Keratinocyte (primary cell): Measurements from ENCODE around the gene ERCC1.

ENCODE experiments used
- CTCF ChIP-seq, 3 experiments: IDR thresholded peaks in 1 of 3; conservative IDR thresholded peaks in 1 of 3; optimal IDR thresholded peaks in 1 of 3; 2 replicates in 2 of 3; 3 replicates in 1 of 3; pipeline versions ENCODE3 to v1.5.1; 2011; ENCODE audit warnings: low read length in 3 of 3, mild to moderate bottlenecking in 3 of 3, moderate library complexity in 2 of 3, control low read depth in 1 of 3, inconsistent platforms in 1 of 3; ENCODE audit not compliant: insufficient read depth in 2 of 3; ENCODE audit errors: extremely low read depth in 1 of 3
- EZH2 ChIP-seq: IDR thresholded peaks from one replicate; pipeline ENCODE4 v1.6.1; 2012; ENCODE audit warnings: inconsistent platforms, mild to moderate bottlenecking, low read length, moderate library complexity

- TF ChIP-seq EZH2 (no peak), CTCF (optimal IDR thresholded peaks at IDR 0.05 in 1 of 3, IDR thresholded peaks at IDR 0.05 in 1 of 3, conservative IDR thresholded peaks at IDR 0.05 in 1 of 3; ENCODE audit: extremely low read depth in 1 of 3, insufficient read depth in 2 of 3, low read length in 3 of 3) (no peak)
These were observed 23.2 kb upstream of the ERCC1 start for GRCh38 chr19:45446944-45447343.
